GM21390 (cell line): ENCODE results near the gene KMT2C.
A peak's percentile ranks its signal among the peaks of the same experiment; 100 is the strongest.
"Not testable (repeated sequence)": the region's sequence is repeated elsewhere in the genome, so short reads cannot be mapped to it uniquely, and the experiment has no call there.

Experiments
- ATAC-seq: cut with Tn5 transposase; IDR thresholded peaks from one replicate; pipeline ENCODE4 v1.9.1; 2021; ENCODE audit not compliant: unreplicated experiment

KMT2C gene

GRCh38 chr7:152219556-152219955, 216.2 kb downstream of the KMT2C start:
- not testable (repeated sequence) for ATAC-seq

- not testable (repeated sequence) for ATAC-seq
Observed at GRCh38 chr7:152208766-152209165, 227.0 kb downstream of the KMT2C start.

GRCh38 chr7:152204417-152204816, 231.4 kb downstream of the KMT2C start:
- ATAC-seq = not testable (repeated sequence)

GRCh38 chr7:152203095-152203494, 232.7 kb downstream of the KMT2C start:
- no peak for ATAC-seq

GRCh38 chr7:152202056-152202455, 233.7 kb downstream of the KMT2C start:
- ATAC-seq = no peak

GRCh38 chr7:152200395-152200794, 235.4 kb downstream of the KMT2C start:
- no peak for ATAC-seq

- no peak for ATAC-seq
Observed at GRCh38 chr7:152196391-152196790, 239.4 kb downstream of the KMT2C start.

- ATAC-seq = no peak
Observed at GRCh38 chr7:152193880-152194279, 241.9 kb downstream of the KMT2C start.

GRCh38 chr7:152189061-152189460, 246.7 kb downstream of the KMT2C start:
- ATAC-seq = no peak

- ATAC-seq = no peak
Observed at GRCh38 chr7:152185558-152185957, 250.2 kb downstream of the KMT2C start.

GRCh38 chr7:152180587-152180986, 255.2 kb downstream of the KMT2C start:
- ATAC-seq = no peak

- no peak for ATAC-seq
Observed at GRCh38 chr7:152180048-152180447, 255.8 kb downstream of the KMT2C start.

GRCh38 chr7:152178405-152179058, 257.3 kb downstream of the KMT2C start:
- no peak for ATAC-seq

- ATAC-seq = no peak
Observed at GRCh38 chr7:152177681-152178404, 258.0 kb downstream of the KMT2C start.

GRCh38 chr7:152176797-152177196, 259.0 kb downstream of the KMT2C start:
- ATAC-seq = peak; percentile 82

GRCh38 chr7:152173372-152174070, 262.3 kb downstream of the KMT2C start:
- ATAC-seq = no peak

- ATAC-seq = no peak
Observed at GRCh38 chr7:152162287-152162686, 273.5 kb downstream of the KMT2C start.

GRCh38 chr7:152161171-152161570, 274.6 kb downstream of the KMT2C start:
- ATAC-seq = no peak

GRCh38 chr7:152158801-152159587, 276.8 kb downstream of the KMT2C start:
- ATAC-seq = peak; percentile 93

- ATAC-seq = no peak
Observed at GRCh38 chr7:152152267-152152666, 283.5 kb downstream of the KMT2C start.

- ATAC-seq = no peak
Observed at GRCh38 chr7:152149363-152149762, 286.4 kb downstream of the KMT2C start.
